ENCODE results near the gene ANKRD12. TPM values are rescaled to one million over a fixed set of nuclear protein-coding genes. Genes with fewer than 3 reads are reported as not detected.
A peak's percentile ranks its signal among the peaks of the same experiment; 100 is the strongest.

The ANKRD12 gene
- total RNA-seq, 1 donor from 2014 or later, result 8.5 TPM

DNA sequence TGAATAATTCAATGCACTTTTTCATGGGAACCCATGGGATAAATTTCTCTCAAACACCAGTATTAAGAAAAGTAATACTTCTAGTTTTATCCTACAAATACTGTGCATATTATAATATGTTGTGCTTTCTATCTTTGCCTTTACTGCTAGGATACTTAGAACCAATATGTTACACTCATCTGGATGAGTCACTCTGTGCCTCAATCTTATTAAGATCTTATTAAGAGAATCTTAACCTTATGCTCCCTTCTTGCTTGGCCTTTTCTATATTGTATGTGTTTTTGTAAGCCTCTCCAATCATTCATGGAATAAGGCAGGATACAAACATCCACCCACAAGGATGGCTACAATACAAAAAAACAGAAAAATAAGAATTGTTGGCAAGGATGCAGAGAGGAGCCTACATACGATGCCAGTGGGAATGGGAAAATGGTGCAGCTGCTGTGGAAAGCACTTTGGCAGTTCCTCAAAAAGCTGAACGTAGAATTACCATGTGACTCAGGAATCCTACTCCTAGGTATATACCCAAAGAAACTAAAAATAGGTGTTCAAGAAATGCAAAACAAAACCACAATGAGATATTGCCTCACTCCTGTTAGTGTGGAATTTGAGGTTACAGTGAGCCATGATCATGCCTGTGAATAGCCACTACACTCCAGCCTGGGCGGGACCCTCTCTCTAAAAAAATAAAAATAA, 187.3 kb downstream of the ANKRD12 start:
- TF ChIP-seq, protein P1, sequence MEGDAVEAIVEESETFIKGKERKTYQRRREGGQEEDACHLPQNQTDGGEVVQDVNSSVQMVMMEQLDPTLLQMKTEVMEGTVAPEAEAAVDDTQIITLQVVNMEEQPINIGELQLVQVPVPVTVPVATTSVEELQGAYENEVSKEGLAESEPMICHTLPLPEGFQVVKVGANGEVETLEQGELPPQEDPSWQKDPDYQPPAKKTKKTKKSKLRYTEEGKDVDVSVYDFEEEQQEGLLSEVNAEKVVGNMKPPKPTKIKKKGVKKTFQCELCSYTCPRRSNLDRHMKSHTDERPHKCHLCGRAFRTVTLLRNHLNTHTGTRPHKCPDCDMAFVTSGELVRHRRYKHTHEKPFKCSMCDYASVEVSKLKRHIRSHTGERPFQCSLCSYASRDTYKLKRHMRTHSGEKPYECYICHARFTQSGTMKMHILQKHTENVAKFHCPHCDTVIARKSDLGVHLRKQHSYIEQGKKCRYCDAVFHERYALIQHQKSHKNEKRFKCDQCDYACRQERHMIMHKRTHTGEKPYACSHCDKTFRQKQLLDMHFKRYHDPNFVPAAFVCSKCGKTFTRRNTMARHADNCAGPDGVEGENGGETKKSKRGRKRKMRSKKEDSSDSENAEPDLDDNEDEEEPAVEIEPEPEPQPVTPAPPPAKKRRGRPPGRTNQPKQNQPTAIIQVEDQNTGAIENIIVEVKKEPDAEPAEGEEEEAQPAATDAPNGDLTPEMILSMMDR (conservative IDR thresholded peaks at IDR 0.05; ENCODE audit: low read depth, low read length), result no peak
- no peak for DNase-seq (ENCODE audit: low read depth)
- H3K4me3 ChIP-seq (ENCODE audit: low read depth, low read length), result no peak overlapping the region

DNA sequence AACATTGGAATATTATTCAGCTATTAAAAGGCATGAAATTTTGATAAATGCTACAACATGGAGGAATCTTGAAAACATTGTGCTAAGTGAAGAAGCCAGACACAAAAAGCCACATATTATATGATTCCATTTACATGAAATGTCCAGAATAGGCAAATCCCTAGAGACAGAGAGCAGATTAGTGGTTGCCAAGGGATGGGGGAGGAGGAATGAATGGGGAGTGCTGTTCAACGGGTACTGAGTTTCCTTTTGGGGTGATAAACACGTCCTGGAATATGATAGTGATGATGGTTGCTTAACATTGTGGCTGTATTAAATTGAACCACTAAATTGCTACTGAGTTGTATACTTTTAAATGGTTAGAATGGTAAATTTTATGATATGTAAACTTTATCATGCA, 189.1 kb downstream of the ANKRD12 start:
- H3K4me3 ChIP-seq (ENCODE audit: low read depth, low read length), result no peak overlapping the region
- DNase-seq (ENCODE audit: low read depth), result no peak
- TF ChIP-seq, protein P1 (conservative IDR thresholded peaks at IDR 0.05; ENCODE audit: low read depth, low read length), result no peak

DNA sequence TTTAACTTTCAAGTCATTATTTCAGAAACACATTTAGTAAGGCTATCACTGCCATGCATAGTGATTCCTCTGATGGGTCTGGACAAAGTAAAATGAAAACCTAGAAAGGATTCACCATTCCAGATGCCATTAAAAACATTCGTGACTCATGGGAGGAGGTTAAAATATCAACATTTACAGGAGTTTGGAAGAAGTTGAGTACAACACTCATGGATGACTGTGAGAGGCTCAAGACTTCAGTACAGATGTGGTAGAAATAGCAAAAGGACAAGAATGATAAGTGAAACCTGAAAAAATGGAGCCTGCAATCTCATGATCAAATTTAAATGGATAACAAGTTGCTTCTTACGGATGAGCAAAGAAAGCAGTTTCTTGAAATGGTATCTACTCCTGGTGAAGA, 192.2 kb downstream of the ANKRD12 start:
- no peak overlapping the region for H3K4me3 ChIP-seq (ENCODE audit: low read depth, low read length)
- TF ChIP-seq, protein P1 (conservative IDR thresholded peaks at IDR 0.05; ENCODE audit: low read depth, low read length), result no peak
- no peak for DNase-seq (ENCODE audit: low read depth)

DNA sequence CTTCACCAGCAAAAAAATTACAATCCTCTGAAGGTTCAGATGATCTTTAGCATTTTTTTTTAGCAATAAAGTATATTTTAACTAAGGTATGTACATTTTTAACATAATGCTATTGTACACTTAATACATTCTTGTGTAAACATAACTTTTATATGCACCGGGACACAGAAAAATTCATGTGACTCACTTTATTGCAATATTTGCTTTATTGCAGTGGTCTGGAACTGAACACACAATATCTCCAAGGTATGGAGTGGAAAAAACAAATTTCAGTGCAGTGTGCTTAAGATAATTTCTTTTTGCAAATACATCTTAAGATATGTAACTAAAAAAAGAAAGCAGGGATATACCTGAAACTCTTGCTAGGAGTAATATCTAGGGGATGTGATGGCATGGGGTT, 192.9 kb downstream of the ANKRD12 start:
- TF ChIP-seq, protein P1 (conservative IDR thresholded peaks at IDR 0.05; ENCODE audit: low read depth, low read length), result no peak
- no peak overlapping the region for H3K4me3 ChIP-seq (ENCODE audit: low read depth, low read length)
- DNase-seq (ENCODE audit: low read depth), result no peak

DNA sequence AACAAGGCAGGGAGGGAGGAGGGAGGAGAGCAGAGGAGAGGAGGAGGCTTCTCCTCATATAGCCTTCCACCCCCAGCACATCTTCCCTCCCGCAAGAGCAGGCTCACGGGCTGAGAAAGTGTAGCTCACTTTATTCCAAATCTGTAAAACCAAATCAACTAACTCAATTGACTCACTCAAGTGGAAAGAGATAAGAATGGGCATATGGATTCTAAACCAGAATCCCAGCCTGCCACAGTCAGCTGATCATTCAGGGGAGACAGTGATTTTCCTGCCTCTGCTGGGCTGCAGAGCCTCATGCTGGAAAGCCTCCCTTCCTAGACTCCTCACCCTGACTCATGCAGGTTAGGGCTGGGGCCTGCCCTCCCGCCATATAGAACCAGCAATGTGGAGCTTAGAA, 193.8 kb downstream of the ANKRD12 start:
- H3K4me3 ChIP-seq (ENCODE audit: low read depth, low read length), result no peak overlapping the region
- TF ChIP-seq, protein P1 (conservative IDR thresholded peaks at IDR 0.05; ENCODE audit: low read depth, low read length), result no peak
- DNase-seq (ENCODE audit: low read depth), result no peak

DNA sequence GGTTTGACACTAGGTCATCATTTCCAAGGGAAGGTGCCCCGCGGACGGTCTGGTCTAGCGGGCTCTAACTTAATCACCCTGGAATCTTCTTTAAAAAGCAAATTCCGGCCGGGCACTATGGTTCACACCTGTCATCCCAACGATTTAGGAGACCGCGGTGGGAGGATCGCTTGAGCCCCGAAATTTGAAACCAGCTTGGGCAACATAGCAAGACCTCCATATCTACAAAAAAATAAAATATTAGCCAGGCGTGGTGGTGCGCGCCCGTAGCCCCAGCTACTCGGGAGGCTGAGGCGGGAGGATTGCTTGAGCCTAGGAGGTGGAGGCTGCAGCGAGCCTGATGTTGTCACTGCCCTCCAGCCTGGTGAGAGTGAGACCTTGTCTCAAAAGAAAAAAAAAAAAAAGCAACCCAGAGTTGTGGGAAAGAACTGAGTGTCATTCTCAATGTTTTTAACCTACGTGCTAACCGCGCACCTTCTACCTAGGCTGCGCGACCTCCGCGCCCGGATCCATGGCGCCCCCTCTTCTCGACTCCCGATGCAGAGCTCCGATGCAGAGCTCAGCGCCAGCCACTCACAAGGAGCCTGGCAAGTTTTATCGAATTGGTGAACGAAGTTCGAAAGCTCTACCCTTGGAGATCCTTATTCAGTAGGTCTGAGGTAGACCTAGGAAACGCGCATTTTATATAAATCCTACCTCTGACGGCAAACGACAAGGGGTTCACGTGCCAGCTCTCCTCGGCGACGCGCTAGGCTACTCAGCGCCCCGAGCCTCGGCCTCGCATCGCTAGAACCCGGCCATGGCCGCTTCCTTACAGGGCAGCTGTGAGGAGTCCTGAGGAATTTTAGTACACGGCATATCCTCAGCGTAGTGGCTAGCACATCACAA, 197.1 kb downstream of the ANKRD12 start:
- peak overlapping the region; percentile 69 for H3K4me3 ChIP-seq (ENCODE audit: low read depth, low read length)
- DNase-seq (ENCODE audit: low read depth), result no peak
- TF ChIP-seq, protein P1 (conservative IDR thresholded peaks at IDR 0.05; ENCODE audit: low read depth, low read length), result no peak

Data from epithelial cell of proximal tubule (primary cell).